Fibroblast of lung (primary cell): ENCODE measurements around the gene SELENOI. TPM values are rescaled to one million over a fixed set of nuclear protein-coding genes. Genes with fewer than 3 reads are reported as not detected.

Experiments used
- DNase-seq, 2 donors: peaks; one replicate each; pipeline versions ENCODE4 v3.0.0 to v3.0.0-alpha.2; 2010; ENCODE audit warnings: low read depth in 2 of 2
- H2AFZ ChIP-seq: 2 replicates; pipeline ENCODE4 v1.5.1; 2012; ENCODE audit warnings: low read length, control low read depth, inconsistent platforms
- H3K27ac ChIP-seq: 2 replicates; pipeline ENCODE4 v1.5.1; 2011; ENCODE audit warnings: low read length, control low read depth; ENCODE audit not compliant: insufficient read depth
- H3K27me3 ChIP-seq: 2 replicates; pipeline ENCODE4 v1.5.1; 2011; ENCODE audit warnings: mild to moderate bottlenecking, low read length; ENCODE audit not compliant: control insufficient read depth, insufficient read depth
- H3K36me3 ChIP-seq: 2 replicates; pipeline ENCODE4 v1.5.1; 2011; ENCODE audit warnings: low read length; ENCODE audit not compliant: control insufficient read depth, insufficient read depth
- H3K4me1 ChIP-seq: 2 replicates; pipeline ENCODE4 v1.5.1; 2011; ENCODE audit warnings: low read length; ENCODE audit not compliant: control insufficient read depth, insufficient read depth; ENCODE audit errors: extremely low read depth
- H3K4me2 ChIP-seq: 2 replicates; pipeline ENCODE4 v1.5.1; 2011; ENCODE audit warnings: low read length, control low read depth; ENCODE audit not compliant: insufficient read depth; ENCODE audit errors: extremely low read depth
- H3K4me3 ChIP-seq, 4 experiments: fragments of 200-600 bp in 1 of 4; sonication (generic) in 1 of 4; replicated peaks in 1 of 4; 2 replicates each; pipeline ENCODE4 v1.5.1; 2011 to 2016; ENCODE audit warnings: low read length in 4 of 4, low read depth in 3 of 4, mild to moderate bottlenecking in 3 of 4, control low read depth in 2 of 4, inconsistent platforms in 1 of 4, mixed read lengths in 1 of 4; ENCODE audit not compliant: insufficient read depth in 1 of 4; ENCODE audit errors: control extremely low read depth in 1 of 4
- H3K79me2 ChIP-seq: 2 replicates; pipeline ENCODE4 v1.5.1; 2012; ENCODE audit warnings: mild to moderate bottlenecking, low read length, inconsistent platforms; ENCODE audit not compliant: control insufficient read depth, insufficient read depth
- H3K9ac ChIP-seq: 2 replicates; pipeline ENCODE4 v1.5.1; 2011; ENCODE audit warnings: mild to moderate bottlenecking, low read length, control low read depth; ENCODE audit not compliant: insufficient read depth
- H3K9me3 ChIP-seq: 2 replicates; pipeline ENCODE4 v1.5.1; 2012; ENCODE audit warnings: low read depth, low read length; ENCODE audit not compliant: control insufficient read depth, insufficient read depth
- H4K20me1 ChIP-seq: 2 replicates; pipeline ENCODE4 v1.5.1; 2011; ENCODE audit warnings: low read length; ENCODE audit not compliant: control insufficient read depth, insufficient read depth; ENCODE audit errors: extremely low read depth
- EZH2 ChIP-seq: IDR thresholded peaks from 2 replicates; pipeline ENCODE4 v1.5.1; 2012; ENCODE audit warnings: low read length, control low read depth, mild to moderate bottlenecking; ENCODE audit errors: missing control alignments
- polyA plus RNA-seq, 2 donors: library from polyadenylated mRNA; depleted of rRNA in 1 of 2; stranded (reverse) in 1 of 2; unstranded in 1 of 2; fragments of >200 nt; gene quantifications; 2 replicates each; pipeline ENCODE4 v1.2.1, GENCODE V29; 2011 to 2012; ENCODE audit warnings: missing spikeins in 1 of 2
- total RNA-seq: library from RNA; depleted of rRNA; stranded (reverse); fragments of >200 nt; gene quantifications from 2 replicates; pipeline ENCODE4 v1.2.1, GENCODE V29; 2014
- TF ChIP-seq, protein P1 (sequence below), 2 donors: IDR thresholded peaks in 1 of 2; conservative IDR thresholded peaks in 1 of 2; 1 replicate in 1 of 2; 2 replicates in 1 of 2; pipeline ENCODE4 v1.5.1; 2011 to 2012; ENCODE audit warnings: low read length in 2 of 2, control low read depth in 1 of 2, inconsistent platforms in 1 of 2, low read depth in 1 of 2, mild to moderate bottlenecking in 1 of 2

Gene SELENOI
- total and polyA plus RNA-seq, 2 donors (not counting 1 experiment from before 2014, with no cell fraction given): 11.9 to 18.8 TPM

DNA sequence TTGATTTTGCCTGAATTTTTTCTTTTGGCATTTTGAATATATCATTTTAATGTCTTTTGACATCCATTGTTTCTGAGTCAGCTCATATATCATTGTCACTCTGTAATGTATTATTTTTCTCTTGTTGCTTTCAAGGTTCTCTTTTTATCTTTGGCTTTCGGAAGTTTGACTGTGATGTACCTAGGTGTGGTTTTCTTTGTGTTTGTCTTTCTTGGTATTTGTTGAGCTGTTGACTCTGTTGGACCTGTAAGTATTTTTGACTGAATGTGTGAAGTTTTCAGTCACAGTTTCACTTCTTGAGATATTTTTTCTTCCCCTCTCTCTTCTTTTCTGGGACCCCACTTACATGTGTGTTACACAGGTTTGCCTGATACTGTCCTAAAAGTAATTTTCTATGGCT lies 30.9 kb downstream of the SELENOI start:
- Histone ChIP-seq H3K4me1 (no peaks in the 10 kb centered on the region), H3K79me2 (no peaks in the 10 kb centered on the region), H3K9me3 (no peaks in the 10 kb centered on the region), H3K4me3 (no peak overlapping the region), H3K9ac (no peak overlapping the region), H3K4me2 (no peak overlapping the region), H3K36me3 (no peaks in the 10 kb centered on the region), H3K27ac (no peak overlapping the region), H4K20me1 (no peaks in the 10 kb centered on the region), H3K27me3 (no peaks in the 10 kb centered on the region), H2AFZ (no peak overlapping the region)
- no peak for DNase-seq
- TF ChIP-seq, protein P1, sequence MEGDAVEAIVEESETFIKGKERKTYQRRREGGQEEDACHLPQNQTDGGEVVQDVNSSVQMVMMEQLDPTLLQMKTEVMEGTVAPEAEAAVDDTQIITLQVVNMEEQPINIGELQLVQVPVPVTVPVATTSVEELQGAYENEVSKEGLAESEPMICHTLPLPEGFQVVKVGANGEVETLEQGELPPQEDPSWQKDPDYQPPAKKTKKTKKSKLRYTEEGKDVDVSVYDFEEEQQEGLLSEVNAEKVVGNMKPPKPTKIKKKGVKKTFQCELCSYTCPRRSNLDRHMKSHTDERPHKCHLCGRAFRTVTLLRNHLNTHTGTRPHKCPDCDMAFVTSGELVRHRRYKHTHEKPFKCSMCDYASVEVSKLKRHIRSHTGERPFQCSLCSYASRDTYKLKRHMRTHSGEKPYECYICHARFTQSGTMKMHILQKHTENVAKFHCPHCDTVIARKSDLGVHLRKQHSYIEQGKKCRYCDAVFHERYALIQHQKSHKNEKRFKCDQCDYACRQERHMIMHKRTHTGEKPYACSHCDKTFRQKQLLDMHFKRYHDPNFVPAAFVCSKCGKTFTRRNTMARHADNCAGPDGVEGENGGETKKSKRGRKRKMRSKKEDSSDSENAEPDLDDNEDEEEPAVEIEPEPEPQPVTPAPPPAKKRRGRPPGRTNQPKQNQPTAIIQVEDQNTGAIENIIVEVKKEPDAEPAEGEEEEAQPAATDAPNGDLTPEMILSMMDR (conservative IDR thresholded peaks at IDR 0.05 in 1 of 2, IDR thresholded peaks at IDR 0.05 in 1 of 2; ENCODE audit: low read depth in 1 of 2, low read length in 2 of 2): no peak
- TF ChIP-seq EZH2: no peak

DNA sequence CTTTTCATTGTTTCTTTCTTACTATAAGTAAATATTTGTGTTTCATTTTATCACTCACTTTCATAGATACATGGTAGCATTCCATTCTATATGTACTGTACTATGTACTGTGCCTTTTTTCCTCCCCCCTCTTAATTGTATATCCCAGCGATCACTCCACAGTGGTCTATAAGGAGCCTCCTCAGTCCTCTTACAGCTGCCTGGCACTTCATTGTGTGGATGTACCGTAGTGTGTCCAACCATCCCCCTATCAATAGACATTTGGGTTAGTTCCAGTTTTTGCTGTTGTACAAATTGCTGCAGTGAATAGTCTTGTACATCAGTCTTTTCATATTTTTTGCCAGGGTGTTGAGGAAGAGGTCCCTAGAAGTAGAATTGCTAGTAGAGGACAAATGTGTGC lies 34.3 kb downstream of the SELENOI start:
- Histone ChIP-seq H3K4me1 (no peaks in the 10 kb centered on the region), H3K36me3 (no peaks in the 10 kb centered on the region), H3K27me3 (no peaks in the 10 kb centered on the region), H3K9me3 (no peaks in the 10 kb centered on the region), H2AFZ (no peak overlapping the region), H4K20me1 (no peaks in the 10 kb centered on the region), H3K9ac (no peak overlapping the region), H3K79me2 (no peaks in the 10 kb centered on the region), H3K27ac (no peak overlapping the region), H3K4me2 (no peak overlapping the region), H3K4me3 (no peak overlapping the region)
- TF ChIP-seq, protein P1 (conservative IDR thresholded peaks at IDR 0.05 in 1 of 2, IDR thresholded peaks at IDR 0.05 in 1 of 2; ENCODE audit: low read depth in 1 of 2, low read length in 2 of 2): no peak
- TF ChIP-seq EZH2: no peak
- DNase-seq: no peak

DNA sequence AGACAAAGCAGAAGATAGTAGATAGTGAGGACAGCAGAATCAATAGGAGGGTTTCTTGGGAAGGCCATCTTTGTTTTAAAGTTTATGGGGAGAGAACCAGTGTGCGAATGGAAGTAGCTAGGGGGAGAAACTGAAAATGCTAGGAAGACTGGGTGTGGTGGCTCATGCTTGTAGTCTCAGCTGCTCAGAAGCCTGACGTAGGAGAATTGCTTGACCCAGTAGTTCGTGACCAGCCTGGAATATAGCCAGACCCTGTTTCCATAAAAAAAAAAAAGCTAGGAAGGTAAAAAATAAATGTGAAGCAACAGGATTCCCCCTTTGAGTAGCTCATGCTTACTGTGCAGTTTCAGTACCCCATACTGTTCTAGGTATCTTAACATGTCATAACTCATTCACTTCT lies 36.6 kb downstream of the SELENOI start:
- TF ChIP-seq EZH2: no peak
- TF ChIP-seq, protein P1 (conservative IDR thresholded peaks at IDR 0.05 in 1 of 2, IDR thresholded peaks at IDR 0.05 in 1 of 2; ENCODE audit: low read depth in 1 of 2, low read length in 2 of 2): no peak
- Histone ChIP-seq H4K20me1 (no peaks in the 10 kb centered on the region), H3K27ac (no peak overlapping the region), H3K4me3 (no peak overlapping the region), H3K36me3 (no peaks in the 10 kb centered on the region), H3K4me2 (no peak overlapping the region), H3K79me2 (no peaks in the 10 kb centered on the region), H3K9me3 (no peaks in the 10 kb centered on the region), H3K4me1 (no peaks in the 10 kb centered on the region), H3K9ac (no peak overlapping the region), H2AFZ (no peak overlapping the region), H3K27me3 (no peaks in the 10 kb centered on the region)
- DNase-seq: no peak
